Thyroid gland (tissue), 4 donors: ENCODE data around the gene PAX7. TPM values are rescaled to one million over a fixed set of nuclear protein-coding genes. Genes with fewer than 3 reads are reported as not detected.

Experiments used
- DNase-seq, 2 donors: peaks; one replicate each; pipeline ENCODE4 v3.0.0-alpha.2; 2019
- H3K27ac ChIP-seq, 3 donors: fragments of 200-600 bp; sonication (generic); 1 replicate in 2 of 3; 2 replicates in 1 of 3; pipeline ENCODE4 v1.5.1; 2016 to 2019; ENCODE audit warnings: mild to moderate bottlenecking in 1 of 3, moderate library complexity in 1 of 3
- H3K27me3 ChIP-seq: fragments of 200-600 bp; sonication (generic); one replicate; pipeline ENCODE4 v1.5.1; 2019
- H3K36me3 ChIP-seq, 2 donors: fragments of 200-600 bp; sonication (generic); one replicate each; pipeline ENCODE4 v1.5.1; 2016 to 2019
- H3K4me1 ChIP-seq, 2 donors: fragments of 200-600 bp; sonication (generic); one replicate each; pipeline ENCODE4 v1.5.1; 2017 to 2019
- H3K4me3 ChIP-seq, 3 donors: fragments of 200-600 bp; sonication (generic); replicated peaks in 1 of 3; 1 replicate in 2 of 3; 2 replicates in 1 of 3; pipeline ENCODE4 v1.5.1; 2016; ENCODE audit warnings: mild to moderate bottlenecking in 1 of 3
- H3K9me3 ChIP-seq: fragments of 200-600 bp; sonication (generic); one replicate; pipeline ENCODE4 v1.5.1; 2017
- POLR2A ChIP-seq, 2 donors: fragments of 450-650 bp; IDR thresholded peaks; one replicate each; pipeline ENCODE4 v1.6.1; 2017; ENCODE audit warnings: antibody characterized with exemption in 2 of 2, mild to moderate bottlenecking in 2 of 2, moderate library complexity in 1 of 2
- WGBS, 2 donors: methylation state at CpG; one replicate each; pipeline ENCODE4 v1.1.5; 2017; 5-methylcytosine and 5-hydroxymethylcytosine counted together
- intact Hi-C: fragments of 100-400 bp; cut with DNase I; formaldehyde crosslinking; loops from one replicate; pipeline ENCODE4 v1.15.1; 2023
- total RNA-seq, 4 donors: library from RNA; depleted of rRNA; stranded (reverse); fragments of >200 nt; gene quantifications; one replicate each; pipeline ENCODE4 v1.2.3, GENCODE V29; 2016
- TF ChIP-seq, protein P1 (sequence below), 6 experiments: fragments of 200-600 bp in 3 of 6; fragments of 450-650 bp in 3 of 6; sonication (generic) in 3 of 6; IDR thresholded peaks; one replicate each; pipeline ENCODE4 v1.5.1; 2016 to 2019; ENCODE audit warnings: antibody characterized with exemption in 6 of 6, mild to moderate bottlenecking in 2 of 6, inconsistent platforms in 1 of 6, moderate library complexity in 1 of 6

The PAX7 gene
- total RNA-seq, 4 donors from 2014 or later: 0.78 TPM; not detected in 3

DNA sequence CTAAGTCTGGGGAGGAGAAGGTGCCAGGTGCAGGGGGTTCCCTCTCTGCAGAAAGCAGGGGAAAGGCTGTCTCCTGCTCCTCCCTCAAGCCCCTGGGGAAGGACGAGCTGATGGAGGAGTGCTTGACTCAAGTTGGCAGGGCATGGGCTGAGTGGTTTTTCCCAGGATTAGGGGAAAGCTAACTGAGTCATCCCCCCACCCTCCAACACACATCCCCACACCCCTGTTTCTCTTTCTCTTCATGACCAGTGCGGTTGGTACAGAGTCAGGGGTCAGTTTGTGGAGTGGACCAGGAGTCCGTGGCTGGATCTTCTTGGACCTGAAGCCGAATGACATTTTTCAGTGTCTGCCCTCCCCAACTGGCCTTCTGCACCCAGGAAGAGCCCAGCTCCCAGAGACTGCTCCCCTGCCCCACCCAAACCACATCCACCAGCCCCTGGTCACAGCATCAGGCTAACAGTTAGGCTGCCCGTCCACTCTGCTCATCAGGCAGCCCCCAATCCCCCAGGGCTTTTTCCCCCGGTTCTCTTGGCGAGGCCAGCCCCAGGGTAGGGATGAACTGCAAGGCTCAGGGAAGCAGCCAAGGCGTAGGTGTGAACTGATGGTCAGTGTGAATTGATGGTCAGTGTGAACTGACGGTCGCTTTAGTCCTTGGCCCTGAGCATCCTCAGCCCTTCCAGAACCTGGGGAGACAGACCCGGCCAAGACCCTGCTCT is 81.0 kb downstream of the PAX7 start:
- Histone ChIP-seq H3K4me1 (no peaks in the 10 kb centered on the region), H3K27ac (no peak overlapping the region), H3K4me3 (no peak overlapping the region), H3K27me3 (peaks cover 2% of the 10 kb centered on the region), H3K36me3 (no peaks in the 10 kb centered on the region), H3K9me3 (no peaks in the 10 kb centered on the region)
- intact Hi-C loops: no loop called here
- WGBS, 2 donors: 82 to 84% methylated on average over 11 of the region's 11 CpGs
- no peak for TF ChIP-seq POLR2A (IDR thresholded peaks at IDR 0.05)
- TF ChIP-seq, protein P1, sequence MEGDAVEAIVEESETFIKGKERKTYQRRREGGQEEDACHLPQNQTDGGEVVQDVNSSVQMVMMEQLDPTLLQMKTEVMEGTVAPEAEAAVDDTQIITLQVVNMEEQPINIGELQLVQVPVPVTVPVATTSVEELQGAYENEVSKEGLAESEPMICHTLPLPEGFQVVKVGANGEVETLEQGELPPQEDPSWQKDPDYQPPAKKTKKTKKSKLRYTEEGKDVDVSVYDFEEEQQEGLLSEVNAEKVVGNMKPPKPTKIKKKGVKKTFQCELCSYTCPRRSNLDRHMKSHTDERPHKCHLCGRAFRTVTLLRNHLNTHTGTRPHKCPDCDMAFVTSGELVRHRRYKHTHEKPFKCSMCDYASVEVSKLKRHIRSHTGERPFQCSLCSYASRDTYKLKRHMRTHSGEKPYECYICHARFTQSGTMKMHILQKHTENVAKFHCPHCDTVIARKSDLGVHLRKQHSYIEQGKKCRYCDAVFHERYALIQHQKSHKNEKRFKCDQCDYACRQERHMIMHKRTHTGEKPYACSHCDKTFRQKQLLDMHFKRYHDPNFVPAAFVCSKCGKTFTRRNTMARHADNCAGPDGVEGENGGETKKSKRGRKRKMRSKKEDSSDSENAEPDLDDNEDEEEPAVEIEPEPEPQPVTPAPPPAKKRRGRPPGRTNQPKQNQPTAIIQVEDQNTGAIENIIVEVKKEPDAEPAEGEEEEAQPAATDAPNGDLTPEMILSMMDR (IDR thresholded peaks at IDR 0.05): no peak
- no peak for DNase-seq

DNA sequence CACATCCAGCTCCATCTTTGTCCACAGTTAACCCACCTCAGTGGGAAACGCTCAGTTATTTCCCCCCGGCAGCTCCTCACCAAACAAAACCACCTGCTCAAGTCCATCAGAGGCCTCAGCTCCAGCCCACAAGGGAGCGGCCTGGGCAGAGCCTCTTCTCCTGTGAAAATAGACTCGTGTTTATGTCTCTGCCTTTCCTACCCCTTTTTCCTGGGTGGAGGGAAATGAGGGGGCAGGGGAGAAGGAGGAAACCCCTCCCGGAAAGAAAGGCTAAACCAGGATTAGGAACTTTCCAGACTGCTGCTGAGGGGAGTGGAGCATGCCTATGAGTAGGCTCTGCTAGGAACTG is 81.6 kb downstream of the PAX7 start:
- H3K27me3 ChIP-seq: peaks cover 8% of the 10 kb centered on the region
- intact Hi-C loops: no loop called here
- H3K27ac ChIP-seq: no peak overlapping the region
- DNase-seq: no peak
- H3K4me3 ChIP-seq: no peak overlapping the region
- H3K36me3 ChIP-seq: no peaks in the 10 kb centered on the region
- H3K9me3 ChIP-seq: no peaks in the 10 kb centered on the region
- WGBS, 2 donors: 69 to 73% methylated on average over 5 of the region's 5 CpGs
- TF ChIP-seq POLR2A (IDR thresholded peaks at IDR 0.05): no peak
- TF ChIP-seq, protein P1 (IDR thresholded peaks at IDR 0.05): no peak
- no peaks in the 10 kb centered on the region for H3K4me1 ChIP-seq

DNA sequence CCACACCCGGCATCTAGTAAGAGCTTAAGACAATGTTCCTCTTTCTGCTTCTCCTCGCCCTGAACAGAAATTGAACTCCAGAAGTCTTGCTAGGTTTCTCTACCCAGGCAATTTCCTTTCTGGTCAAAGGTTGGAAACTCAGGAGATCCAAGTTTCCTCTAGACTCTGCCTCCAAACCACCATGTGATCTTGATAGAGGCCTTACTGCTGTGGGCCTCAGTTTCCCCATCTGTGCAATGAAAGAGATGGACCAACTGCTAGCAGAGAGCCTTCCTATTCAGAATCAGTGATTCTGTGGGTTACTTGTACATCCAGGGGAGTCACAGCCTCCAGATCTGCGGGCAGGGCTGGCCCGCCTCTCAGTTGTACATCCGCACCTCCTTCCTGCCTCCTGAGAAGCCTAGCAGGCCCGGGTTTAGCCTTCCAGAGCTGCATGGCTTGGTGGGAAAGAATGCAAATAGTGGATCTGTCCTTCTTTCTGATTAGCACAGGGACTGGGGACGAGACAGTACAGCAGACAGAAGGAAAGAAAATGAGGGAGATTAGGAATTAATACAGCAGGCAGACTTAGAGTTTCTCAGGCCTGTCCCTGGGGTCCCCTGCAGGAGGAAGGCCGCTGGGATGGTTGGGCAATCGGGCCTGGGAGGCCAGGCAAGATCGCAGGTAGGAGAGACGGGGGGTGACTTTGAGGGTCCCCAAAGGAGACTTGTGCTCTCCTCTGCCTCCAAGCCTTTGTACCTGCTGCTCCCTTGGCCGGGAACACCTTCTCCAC is 83.9 kb downstream of the PAX7 start:
- DNase-seq: no peak
- no peak for TF ChIP-seq POLR2A (IDR thresholded peaks at IDR 0.05)
- TF ChIP-seq, protein P1 (IDR thresholded peaks at IDR 0.05): no peak
- WGBS, 2 donors: 78 to 90% methylated on average over 12 of the region's 12 CpGs
- H3K4me3 ChIP-seq: no peak overlapping the region
- intact Hi-C loops: no loop called here
- H3K36me3 ChIP-seq: no peaks in the 10 kb centered on the region
- H3K27me3 ChIP-seq: peaks cover 12% of the 10 kb centered on the region
- no peak overlapping the region for H3K27ac ChIP-seq
- H3K4me1 ChIP-seq: no peaks in the 10 kb centered on the region
- H3K9me3 ChIP-seq: no peaks in the 10 kb centered on the region

DNA sequence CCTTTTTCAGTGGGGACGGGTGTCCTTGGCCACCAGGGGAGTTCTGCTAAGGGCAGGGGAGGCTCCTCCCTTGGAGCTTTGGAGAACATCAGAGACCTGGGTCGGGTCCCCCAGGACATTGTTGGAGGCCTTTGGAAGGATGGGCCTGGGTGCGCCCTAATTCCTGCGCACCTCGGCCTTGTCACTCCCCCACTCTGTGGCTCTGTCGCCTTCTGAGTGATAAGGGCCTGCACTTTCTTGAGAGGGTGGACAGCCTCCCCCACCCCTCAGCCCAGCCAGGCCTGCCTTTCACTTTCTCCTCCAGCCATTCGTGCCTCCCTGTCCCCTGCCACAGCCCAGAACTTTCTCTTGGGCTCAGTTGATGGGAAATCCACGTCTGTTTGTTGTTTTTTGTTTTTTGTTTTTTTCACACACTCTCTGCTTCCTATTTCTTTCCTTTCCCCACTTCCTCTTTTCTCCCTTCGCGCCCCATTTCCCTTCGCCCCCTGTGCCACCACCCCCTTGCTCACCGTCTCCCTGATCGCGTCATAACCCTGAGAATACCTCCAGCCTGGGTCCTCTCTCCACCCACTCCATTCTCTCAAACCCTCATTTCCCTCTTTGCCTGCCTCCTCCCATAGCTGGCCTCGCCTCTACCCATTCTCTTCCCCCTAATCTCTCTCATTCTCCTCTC is 85.6 kb downstream of the PAX7 start:
- no peak for TF ChIP-seq POLR2A (IDR thresholded peaks at IDR 0.05)
- TF ChIP-seq, protein P1 (IDR thresholded peaks at IDR 0.05): no peak
- Histone ChIP-seq H3K27ac (no peak overlapping the region), H3K4me3 (no peak overlapping the region), H3K36me3 (no peaks in the 10 kb centered on the region), H3K4me1 (no peaks in the 10 kb centered on the region), H3K9me3 (no peaks in the 10 kb centered on the region), H3K27me3 (peaks cover 12% of the 10 kb centered on the region)
- intact Hi-C loops: no loop called here
- WGBS, 2 donors: 55 to 56% methylated on average over 15 of the region's 15 CpGs
- DNase-seq: no peak
